HEK293 (cell line): ENCODE measurements around the gene IGF2BP2.

Experiments used
- CTCF ChIA-PET: fragments of 350-600 bp; formaldehyde crosslinking; extraction: SDS; loops from one replicate; lab custom pipeline; 2021; ENCODE audit warnings: antibody characterized with exemption; lab: Yijun Ruan, JAX
- POLR2A ChIA-PET: fragments of 300-600 bp; formaldehyde crosslinking; extraction: SDS; loops from one replicate; lab custom pipeline; 2020; ENCODE audit warnings: antibody characterized with exemption, inconsistent platforms; lab: Yijun Ruan, JAX
- H3K27ac ChIP-seq: fragments of 200-500 bp; sonication (Bioruptor generic); 2 replicates; pipeline ENCODE4 v1.5.1; 2014; ENCODE audit warnings: low read depth, low read length, control low read depth, inconsistent platforms; ENCODE audit errors: extremely low read depth
- H3K36me3 ChIP-seq, 2 experiments: fragments of 200-500 bp in 1 of 2; sonication (Bioruptor generic) in 1 of 2; 1 replicate in 1 of 2; 2 replicates in 1 of 2; pipeline ENCODE4 v1.5.1; 2014 to 2017; ENCODE audit warnings: inconsistent platforms in 2 of 2, low read length in 2 of 2; ENCODE audit not compliant: control insufficient read depth in 2 of 2, insufficient read depth in 1 of 2
- H3K4me1 ChIP-seq: fragments of 200-500 bp; sonication (Bioruptor generic); 2 replicates; pipeline ENCODE4 v1.5.1; 2014; ENCODE audit warnings: mild to moderate bottlenecking, low read length, inconsistent platforms; ENCODE audit not compliant: control insufficient read depth, insufficient read depth
- H3K4me3 ChIP-seq: 2 replicates; pipeline ENCODE4 v1.5.1; 2011; ENCODE audit warnings: low read depth, mild to moderate bottlenecking, control low read depth, low read length, moderate library complexity
- H3K9me3 ChIP-seq: fragments of 200-500 bp; sonication (Bioruptor generic); 2 replicates; pipeline ENCODE4 v1.5.1; 2014; ENCODE audit warnings: low read depth, low read length, inconsistent platforms; ENCODE audit not compliant: control insufficient read depth, insufficient read depth
- SETDB1 ChIP-seq: IDR thresholded peaks from one replicate; pipeline ENCODE4 v1.6.1; 2017; ENCODE audit warnings: mild to moderate bottlenecking, low read length, moderate library complexity, mixed read lengths; ENCODE audit not compliant: insufficient read length
- YY1 ChIP-seq: fragments of 450-650 bp; formaldehyde crosslinking; IDR thresholded peaks from 2 replicates; pipeline ENCODE4 v1.5.1; 2018; ENCODE audit warnings: missing biosample characterization, missing genetic modification characterization
- ZBTB7A ChIP-seq: fragments of 450-650 bp; formaldehyde crosslinking; IDR thresholded peaks from 2 replicates; pipeline ENCODE4 v1.5.1; 2016; ENCODE audit warnings: low read depth, missing biosample characterization, missing genetic modification characterization
- ZFP41 ChIP-seq: fragments of 450-650 bp; formaldehyde crosslinking; IDR thresholded peaks from 2 replicates; pipeline ENCODE4 v1.5.1; 2016; ENCODE audit warnings: missing biosample characterization, missing genetic modification characterization, borderline replicate concordance
- ZIC2 ChIP-seq: fragments of 450-650 bp; formaldehyde crosslinking; IDR thresholded peaks from 2 replicates; pipeline ENCODE4 v1.5.1; 2016; ENCODE audit warnings: missing biosample characterization, missing genetic modification characterization
- ZNF112 ChIP-seq: fragments of 450-650 bp; formaldehyde crosslinking; IDR thresholded peaks from 2 replicates; pipeline ENCODE4 v1.5.0; 2017; ENCODE audit warnings: missing biosample characterization, missing genetic modification characterization
- ZNF302 ChIP-seq: fragments of 450-650 bp; formaldehyde crosslinking; IDR thresholded peaks from 2 replicates; pipeline ENCODE4 v1.5.1; 2016; ENCODE audit warnings: missing biosample characterization, missing genetic modification characterization, low read depth
- ZNF404 ChIP-seq: fragments of 450-650 bp; formaldehyde crosslinking; IDR thresholded peaks from 2 replicates; pipeline ENCODE4 v1.5.1; 2017; ENCODE audit warnings: missing biosample characterization, missing genetic modification characterization
- ZNF416 ChIP-seq: fragments of 450-650 bp; formaldehyde crosslinking; IDR thresholded peaks from 2 replicates; pipeline ENCODE4 v1.5.1; 2016; ENCODE audit warnings: missing biosample characterization, missing genetic modification characterization
- ZNF555 ChIP-seq: fragments of 450-650 bp; formaldehyde crosslinking; conservative IDR thresholded peaks from 2 replicates; pipeline ENCODE4 v1.5.1; 2017; ENCODE audit warnings: missing biosample characterization, mild to moderate bottlenecking, missing genetic modification characterization, inconsistent platforms
- ZNF830 ChIP-seq: fragments of 450-650 bp; IDR thresholded peaks from 2 replicates; pipeline ENCODE4 v1.5.0; 2018; ENCODE audit warnings: missing biosample characterization, missing genetic modification characterization, low read depth, mild to moderate bottlenecking, moderate library complexity
- ZSCAN16 ChIP-seq: fragments of 450-650 bp; formaldehyde crosslinking; IDR thresholded peaks from 2 replicates; pipeline ENCODE4 v1.5.1; 2016; ENCODE audit warnings: missing biosample characterization, missing genetic modification characterization
- TF ChIP-seq, protein P1 (sequence below): fragments of 450-650 bp; formaldehyde crosslinking; IDR thresholded peaks from 2 replicates; pipeline ENCODE4 v1.5.1; 2016; ENCODE audit warnings: missing biosample characterization, missing genetic modification characterization
- TF ChIP-seq, protein P2 (sequence below): fragments of 450-650 bp; formaldehyde crosslinking; IDR thresholded peaks from 2 replicates; pipeline ENCODE4 v1.5.1; 2016; ENCODE audit warnings: missing biosample characterization, missing genetic modification characterization
- TF ChIP-seq, protein P3 (sequence below): fragments of 450-650 bp; formaldehyde crosslinking; IDR thresholded peaks from 2 replicates; pipeline ENCODE4 v1.5.1; 2017; ENCODE audit warnings: missing biosample characterization, missing genetic modification characterization
- TF ChIP-seq, protein P4 (sequence below): fragments of 450-650 bp; formaldehyde crosslinking; IDR thresholded peaks from 2 replicates; pipeline ENCODE4 v1.5.1; 2016; ENCODE audit warnings: missing biosample characterization, missing genetic modification characterization
- TF ChIP-seq, protein P5 (sequence below): fragments of 450-650 bp; formaldehyde crosslinking; IDR thresholded peaks from 2 replicates; pipeline ENCODE4 v1.5.1; 2016; ENCODE audit warnings: missing biosample characterization, missing genetic modification characterization
- TF ChIP-seq, protein P6 (sequence below): fragments of 450-650 bp; formaldehyde crosslinking; IDR thresholded peaks from 2 replicates; pipeline ENCODE4 v1.5.1; 2016; ENCODE audit warnings: missing biosample characterization, missing genetic modification characterization, borderline replicate concordance

IGF2BP2 gene

DNA sequence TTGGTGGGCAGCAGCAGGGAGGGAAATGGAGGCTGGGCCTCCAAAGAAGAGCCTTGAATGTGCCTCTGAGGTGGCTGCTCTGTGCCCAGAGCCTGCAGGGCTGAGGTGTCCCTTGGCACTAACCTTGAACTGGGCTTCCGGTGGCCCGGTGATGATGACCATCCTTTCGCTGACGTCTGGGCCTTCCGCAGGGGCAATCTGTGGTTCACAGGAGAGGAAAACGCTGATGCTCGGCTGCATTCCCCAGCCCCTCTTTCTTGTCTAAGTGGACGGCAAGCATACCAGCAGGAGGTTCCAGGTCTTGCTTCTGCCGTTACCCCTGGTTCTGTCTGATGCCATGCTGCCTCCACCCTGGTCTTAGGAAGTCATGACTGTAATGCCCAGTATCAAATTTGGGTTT is 172.9 kb downstream of the IGF2BP2 start (continued):
- TF ChIP-seq, protein P1, sequence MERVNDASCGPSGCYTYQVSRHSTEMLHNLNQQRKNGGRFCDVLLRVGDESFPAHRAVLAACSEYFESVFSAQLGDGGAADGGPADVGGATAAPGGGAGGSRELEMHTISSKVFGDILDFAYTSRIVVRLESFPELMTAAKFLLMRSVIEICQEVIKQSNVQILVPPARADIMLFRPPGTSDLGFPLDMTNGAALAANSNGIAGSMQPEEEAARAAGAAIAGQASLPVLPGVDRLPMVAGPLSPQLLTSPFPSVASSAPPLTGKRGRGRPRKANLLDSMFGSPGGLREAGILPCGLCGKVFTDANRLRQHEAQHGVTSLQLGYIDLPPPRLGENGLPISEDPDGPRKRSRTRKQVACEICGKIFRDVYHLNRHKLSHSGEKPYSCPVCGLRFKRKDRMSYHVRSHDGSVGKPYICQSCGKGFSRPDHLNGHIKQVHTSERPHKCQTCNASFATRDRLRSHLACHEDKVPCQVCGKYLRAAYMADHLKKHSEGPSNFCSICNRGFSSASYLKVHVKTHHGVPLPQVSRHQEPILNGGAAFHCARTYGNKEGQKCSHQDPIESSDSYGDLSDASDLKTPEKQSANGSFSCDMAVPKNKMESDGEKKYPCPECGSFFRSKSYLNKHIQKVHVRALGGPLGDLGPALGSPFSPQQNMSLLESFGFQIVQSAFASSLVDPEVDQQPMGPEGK (tag by site-specific recombination), result no peak

DNA sequence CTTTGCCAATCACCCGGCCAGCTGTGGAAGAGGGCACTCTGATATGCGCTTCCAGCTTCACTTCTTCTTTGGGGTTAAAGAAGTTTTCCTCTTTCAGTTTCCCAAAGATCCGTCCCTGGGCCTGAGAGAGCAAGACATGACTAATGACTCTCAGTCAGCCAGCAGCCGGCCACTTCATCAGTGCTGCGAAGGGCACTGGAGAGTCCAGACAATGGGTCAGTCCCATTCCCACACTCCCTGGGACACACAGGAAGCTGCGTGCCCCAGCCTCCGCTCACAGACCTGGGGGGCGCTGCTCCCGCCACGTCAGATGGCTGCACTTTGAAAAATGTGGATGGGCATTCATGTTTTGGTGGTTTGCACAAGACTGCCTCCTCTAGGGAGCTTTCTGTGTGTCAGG is 175.4 kb downstream of the IGF2BP2 start:
- peaks cover 0 to 85% of the 10 kb centered on the region in 2 experiments; a peak in 2 of 3 replicates for H3K36me3 ChIP-seq
- H3K27ac ChIP-seq, result no peak overlapping the region
- H3K4me1 ChIP-seq, result no peaks in the 10 kb centered on the region
- no peak overlapping the region for H3K4me3 ChIP-seq
- POLR2A ChIA-PET, result no interaction called here
- CTCF ChIA-PET, result interaction anchor here (2.8 kb wide), 1 partner anchor 11 kb away, joined by 15 read pairs; no protein-coding TSS in a partner anchor
- TF ChIP-seq ZIC2 (tag by site-specific recombination) (no peak), ZNF112 (tag by site-specific recombination) (no peak), ZBTB7A (tag by site-specific recombination) (no peak), ZNF555 (tag by site-specific recombination) (no peak), YY1 (tag by site-specific recombination) (no peak), ZFP41 (no peak), ZSCAN16 (tag by site-specific recombination) (no peak), ZNF404 (tag by site-specific recombination) (no peak), SETDB1 (no peak), ZNF416 (tag by site-specific recombination) (no peak), ZNF302 (no peak), ZNF830 (tag by site-specific recombination) (no peak)
- TF ChIP-seq, protein P2, sequence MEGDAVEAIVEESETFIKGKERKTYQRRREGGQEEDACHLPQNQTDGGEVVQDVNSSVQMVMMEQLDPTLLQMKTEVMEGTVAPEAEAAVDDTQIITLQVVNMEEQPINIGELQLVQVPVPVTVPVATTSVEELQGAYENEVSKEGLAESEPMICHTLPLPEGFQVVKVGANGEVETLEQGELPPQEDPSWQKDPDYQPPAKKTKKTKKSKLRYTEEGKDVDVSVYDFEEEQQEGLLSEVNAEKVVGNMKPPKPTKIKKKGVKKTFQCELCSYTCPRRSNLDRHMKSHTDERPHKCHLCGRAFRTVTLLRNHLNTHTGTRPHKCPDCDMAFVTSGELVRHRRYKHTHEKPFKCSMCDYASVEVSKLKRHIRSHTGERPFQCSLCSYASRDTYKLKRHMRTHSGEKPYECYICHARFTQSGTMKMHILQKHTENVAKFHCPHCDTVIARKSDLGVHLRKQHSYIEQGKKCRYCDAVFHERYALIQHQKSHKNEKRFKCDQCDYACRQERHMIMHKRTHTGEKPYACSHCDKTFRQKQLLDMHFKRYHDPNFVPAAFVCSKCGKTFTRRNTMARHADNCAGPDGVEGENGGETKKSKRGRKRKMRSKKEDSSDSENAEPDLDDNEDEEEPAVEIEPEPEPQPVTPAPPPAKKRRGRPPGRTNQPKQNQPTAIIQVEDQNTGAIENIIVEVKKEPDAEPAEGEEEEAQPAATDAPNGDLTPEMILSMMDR (tag by site-specific recombination), result no peak
- TF ChIP-seq, protein P3, sequence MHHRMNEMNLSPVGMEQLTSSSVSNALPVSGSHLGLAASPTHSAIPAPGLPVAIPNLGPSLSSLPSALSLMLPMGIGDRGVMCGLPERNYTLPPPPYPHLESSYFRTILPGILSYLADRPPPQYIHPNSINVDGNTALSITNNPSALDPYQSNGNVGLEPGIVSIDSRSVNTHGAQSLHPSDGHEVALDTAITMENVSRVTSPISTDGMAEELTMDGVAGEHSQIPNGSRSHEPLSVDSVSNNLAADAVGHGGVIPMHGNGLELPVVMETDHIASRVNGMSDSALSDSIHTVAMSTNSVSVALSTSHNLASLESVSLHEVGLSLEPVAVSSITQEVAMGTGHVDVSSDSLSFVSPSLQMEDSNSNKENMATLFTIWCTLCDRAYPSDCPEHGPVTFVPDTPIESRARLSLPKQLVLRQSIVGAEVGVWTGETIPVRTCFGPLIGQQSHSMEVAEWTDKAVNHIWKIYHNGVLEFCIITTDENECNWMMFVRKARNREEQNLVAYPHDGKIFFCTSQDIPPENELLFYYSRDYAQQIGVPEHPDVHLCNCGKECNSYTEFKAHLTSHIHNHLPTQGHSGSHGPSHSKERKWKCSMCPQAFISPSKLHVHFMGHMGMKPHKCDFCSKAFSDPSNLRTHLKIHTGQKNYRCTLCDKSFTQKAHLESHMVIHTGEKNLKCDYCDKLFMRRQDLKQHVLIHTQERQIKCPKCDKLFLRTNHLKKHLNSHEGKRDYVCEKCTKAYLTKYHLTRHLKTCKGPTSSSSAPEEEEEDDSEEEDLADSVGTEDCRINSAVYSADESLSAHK (tag by site-specific recombination), result no peak
- TF ChIP-seq, protein P4, sequence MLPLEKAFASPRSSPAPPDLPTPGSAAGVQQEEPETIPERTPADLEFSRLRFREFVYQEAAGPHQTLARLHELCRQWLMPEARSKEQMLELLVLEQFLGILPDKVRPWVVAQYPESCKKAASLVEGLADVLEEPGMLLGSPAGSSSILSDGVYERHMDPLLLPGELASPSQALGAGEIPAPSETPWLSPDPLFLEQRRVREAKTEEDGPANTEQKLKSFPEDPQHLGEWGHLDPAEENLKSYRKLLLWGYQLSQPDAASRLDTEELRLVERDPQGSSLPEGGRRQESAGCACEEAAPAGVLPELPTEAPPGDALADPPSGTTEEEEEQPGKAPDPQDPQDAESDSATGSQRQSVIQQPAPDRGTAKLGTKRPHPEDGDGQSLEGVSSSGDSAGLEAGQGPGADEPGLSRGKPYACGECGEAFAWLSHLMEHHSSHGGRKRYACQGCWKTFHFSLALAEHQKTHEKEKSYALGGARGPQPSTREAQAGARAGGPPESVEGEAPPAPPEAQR (tag by site-specific recombination), result no peak
- TF ChIP-seq, protein P5, sequence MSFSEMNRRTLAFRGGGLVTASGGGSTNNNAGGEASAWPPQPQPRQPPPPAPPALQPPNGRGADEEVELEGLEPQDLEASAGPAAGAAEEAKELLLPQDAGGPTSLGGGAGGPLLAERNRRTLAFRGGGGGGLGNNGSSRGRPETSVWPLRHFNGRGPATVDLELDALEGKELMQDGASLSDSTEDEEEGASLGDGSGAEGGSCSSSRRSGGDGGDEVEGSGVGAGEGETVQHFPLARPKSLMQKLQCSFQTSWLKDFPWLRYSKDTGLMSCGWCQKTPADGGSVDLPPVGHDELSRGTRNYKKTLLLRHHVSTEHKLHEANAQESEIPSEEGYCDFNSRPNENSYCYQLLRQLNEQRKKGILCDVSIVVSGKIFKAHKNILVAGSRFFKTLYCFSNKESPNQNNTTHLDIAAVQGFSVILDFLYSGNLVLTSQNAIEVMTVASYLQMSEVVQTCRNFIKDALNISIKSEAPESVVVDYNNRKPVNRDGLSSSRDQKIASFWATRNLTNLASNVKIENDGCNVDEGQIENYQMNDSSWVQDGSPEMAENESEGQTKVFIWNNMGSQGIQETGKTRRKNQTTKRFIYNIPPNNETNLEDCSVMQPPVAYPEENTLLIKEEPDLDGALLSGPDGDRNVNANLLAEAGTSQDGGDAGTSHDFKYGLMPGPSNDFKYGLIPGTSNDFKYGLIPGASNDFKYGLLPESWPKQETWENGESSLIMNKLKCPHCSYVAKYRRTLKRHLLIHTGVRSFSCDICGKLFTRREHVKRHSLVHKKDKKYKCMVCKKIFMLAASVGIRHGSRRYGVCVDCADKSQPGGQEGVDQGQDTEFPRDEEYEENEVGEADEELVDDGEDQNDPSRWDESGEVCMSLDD (tag by site-specific recombination), result no peak
- TF ChIP-seq, protein P6, sequence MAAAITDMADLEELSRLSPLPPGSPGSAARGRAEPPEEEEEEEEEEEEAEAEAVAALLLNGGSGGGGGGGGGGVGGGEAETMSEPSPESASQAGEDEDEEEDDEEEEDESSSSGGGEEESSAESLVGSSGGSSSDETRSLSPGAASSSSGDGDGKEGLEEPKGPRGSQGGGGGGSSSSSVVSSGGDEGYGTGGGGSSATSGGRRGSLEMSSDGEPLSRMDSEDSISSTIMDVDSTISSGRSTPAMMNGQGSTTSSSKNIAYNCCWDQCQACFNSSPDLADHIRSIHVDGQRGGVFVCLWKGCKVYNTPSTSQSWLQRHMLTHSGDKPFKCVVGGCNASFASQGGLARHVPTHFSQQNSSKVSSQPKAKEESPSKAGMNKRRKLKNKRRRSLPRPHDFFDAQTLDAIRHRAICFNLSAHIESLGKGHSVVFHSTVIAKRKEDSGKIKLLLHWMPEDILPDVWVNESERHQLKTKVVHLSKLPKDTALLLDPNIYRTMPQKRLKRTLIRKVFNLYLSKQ, result no peak
- no peaks in the 10 kb centered on the region for H3K9me3 ChIP-seq
